Measurements from ENCODE around the gene DUSP16.
A peak's percentile ranks its signal among the peaks of the same experiment; 100 is the strongest.
"Not testable (repeated sequence)": the region's sequence is repeated elsewhere in the genome, so short reads cannot be mapped to it uniquely, and the experiment has no call there.

The DUSP16 gene
- 91.5 to 497 (median 135) reads per million in 9 experiments for total RNA-seq

- Mint-ChIP-seq H3K4me1 (ENCODE audit: low read depth in 2 of 2) (peaks cover 21 to 27% of the 10 kb centered on the region in 2 donors), H3K27me3 (no peaks in the 10 kb centered on the region), H3K27ac (peak within 1 kb of the TSS; percentile 95 to 98), H3K9me3 (no peaks in the 10 kb centered on the region), H3K36me3 (ENCODE audit: insufficient read depth) (peaks cover 30% of the 10 kb centered on the region), H3K4me3 (peak within 1 kb of the TSS; percentile 86 to 92)
- DNase-seq (peak; percentile 70 to 80 (median 73)), ATAC-seq (replicated peaks) (peak; percentile 74)
Observed at GRCh38 chr12:12562585-12563261, at the start of gene DUSP16. DUSP16 (minus strand) TSS chr12:12562863; CDS start chr12:12521098, 41,765 bp downstream.

- H3K9me3 Mint-ChIP-seq = no peaks in the 10 kb centered on the region
- DNase-seq (no peak), ATAC-seq (replicated peaks) (peak; percentile 18)
- H3K4me3 Mint-ChIP-seq = peak overlapping the region; percentile 95
- peaks cover 30 to 45% of the 10 kb centered on the region in 2 donors for H3K4me1 Mint-ChIP-seq (ENCODE audit: low read depth in 2 of 2)
- peaks cover 23% of the 10 kb centered on the region for H3K36me3 Mint-ChIP-seq (ENCODE audit: insufficient read depth)
- no peaks in the 10 kb centered on the region for H3K27me3 Mint-ChIP-seq
- H3K27ac Mint-ChIP-seq = peak overlapping the region; percentile 95 to 99
Observed at GRCh38 chr12:12612358-12612757, 49.7 kb upstream of the DUSP16 start.

GRCh38 chr12:12611512-12612306 lies 49.0 kb upstream of the DUSP16 start, which contains the start of gene CREBL2:
CREBL2 (plus strand) TSS chr12:12611876; CDS start chr12:12612173, 297 bp downstream.
- Mint-ChIP-seq H3K36me3 (ENCODE audit: insufficient read depth) (peaks cover 23% of the 10 kb centered on the region), H3K4me3 (peak within 1 kb of the TSS; percentile 95), H3K27me3 (no peaks in the 10 kb centered on the region), H3K9me3 (no peaks in the 10 kb centered on the region), H3K4me1 (ENCODE audit: low read depth in 2 of 2) (peaks cover 26 to 39% of the 10 kb centered on the region in 2 donors), H3K27ac (peak within 1 kb of the TSS; percentile 95 to 99)
- ATAC-seq (replicated peaks) = peak; percentile 92
- DNase-seq = peak; percentile 81 to 86 (median 82)

GRCh38 chr12:12610711-12611110 lies 48.0 kb upstream of the DUSP16 start:
- Mint-ChIP-seq H3K4me3 (peak overlapping the region; percentile 95), H3K9me3 (no peaks in the 10 kb centered on the region), H3K36me3 (ENCODE audit: insufficient read depth) (peaks cover 23% of the 10 kb centered on the region), H3K27me3 (no peaks in the 10 kb centered on the region), H3K4me1 (ENCODE audit: low read depth in 2 of 2) (peaks cover 22 to 31% of the 10 kb centered on the region in 2 donors), H3K27ac (peak overlapping the region; percentile 95 to 99)
- ATAC-seq (replicated peaks) (no peak), DNase-seq (no peak)

- H3K27me3 Mint-ChIP-seq = no peaks in the 10 kb centered on the region
- no peak overlapping the region for H3K4me3 Mint-ChIP-seq
- no peak overlapping the region for H3K27ac Mint-ChIP-seq
- no peaks in the 10 kb centered on the region for H3K9me3 Mint-ChIP-seq
- peaks cover 22 to 30% of the 10 kb centered on the region in 2 donors for H3K4me1 Mint-ChIP-seq (ENCODE audit: low read depth in 2 of 2)
- DNase-seq (no peak), ATAC-seq (replicated peaks) (no peak)
- peaks cover 23% of the 10 kb centered on the region for H3K36me3 Mint-ChIP-seq (ENCODE audit: insufficient read depth)
Observed at GRCh38 chr12:12609692-12610091, 47.0 kb upstream of the DUSP16 start.

GRCh38 chr12:12608557-12608957 lies 45.9 kb upstream of the DUSP16 start:
- Mint-ChIP-seq H3K9me3 (no peaks in the 10 kb centered on the region), H3K27me3 (no peaks in the 10 kb centered on the region), H3K36me3 (ENCODE audit: insufficient read depth) (peaks cover 17% of the 10 kb centered on the region), H3K4me3 (no peak overlapping the region), H3K27ac (no peak overlapping the region), H3K4me1 (ENCODE audit: low read depth in 2 of 2) (peaks cover 17 to 23% of the 10 kb centered on the region in 2 donors)
- ATAC-seq (replicated peaks) (no peak), DNase-seq (no peak)

GRCh38 chr12:12606781-12607589 lies 44.3 kb upstream of the DUSP16 start:
- Mint-ChIP-seq H3K27me3 (no peaks in the 10 kb centered on the region), H3K36me3 (ENCODE audit: insufficient read depth) (peaks cover 16% of the 10 kb centered on the region), H3K4me1 (ENCODE audit: low read depth in 2 of 2) (peaks cover 3 to 10% of the 10 kb centered on the region in 2 donors), H3K4me3 (no peak overlapping the region), H3K9me3 (no peaks in the 10 kb centered on the region), H3K27ac (peak overlapping the region in 1 of 2 donors; percentile 16)
- ATAC-seq (replicated peaks) = no peak
- no peak for DNase-seq

- no peak overlapping the region for H3K27ac Mint-ChIP-seq
- H3K4me3 Mint-ChIP-seq = no peak overlapping the region
- no peaks in the 10 kb centered on the region for H3K4me1 Mint-ChIP-seq (ENCODE audit: low read depth in 2 of 2)
- H3K9me3 Mint-ChIP-seq = no peaks in the 10 kb centered on the region
- no peak for DNase-seq
- peaks cover 11 to 13% of the 10 kb centered on the region in 2 donors for H3K27me3 Mint-ChIP-seq
- no peak for ATAC-seq (replicated peaks)
- H3K36me3 Mint-ChIP-seq (ENCODE audit: insufficient read depth) = no peaks in the 10 kb centered on the region
Observed at GRCh38 chr12:12604740-12605139, 42.1 kb upstream of the DUSP16 start.

GRCh38 chr12:12600659-12601058 lies 38.0 kb upstream of the DUSP16 start:
- no peak overlapping the region for H3K27ac Mint-ChIP-seq
- no peak for DNase-seq
- no peaks in the 10 kb centered on the region for H3K9me3 Mint-ChIP-seq
- H3K27me3 Mint-ChIP-seq = peaks cover 12 to 13% of the 10 kb centered on the region in 2 donors
- no peak overlapping the region for H3K4me3 Mint-ChIP-seq
- no peaks in the 10 kb centered on the region for H3K4me1 Mint-ChIP-seq (ENCODE audit: low read depth in 2 of 2)
- no peaks in the 10 kb centered on the region for H3K36me3 Mint-ChIP-seq (ENCODE audit: insufficient read depth)
- no peak for ATAC-seq (replicated peaks)

GRCh38 chr12:12599750-12600643 lies 37.3 kb upstream of the DUSP16 start:
- H3K27ac Mint-ChIP-seq = no peak overlapping the region
- peaks cover 12 to 13% of the 10 kb centered on the region in 2 donors for H3K27me3 Mint-ChIP-seq
- no peak overlapping the region for H3K4me3 Mint-ChIP-seq
- no peaks in the 10 kb centered on the region for H3K9me3 Mint-ChIP-seq
- ATAC-seq (replicated peaks) (no peak), DNase-seq (no peak)
- no peaks in the 10 kb centered on the region for H3K4me1 Mint-ChIP-seq (ENCODE audit: low read depth in 2 of 2)
- no peaks in the 10 kb centered on the region for H3K36me3 Mint-ChIP-seq (ENCODE audit: insufficient read depth)

- no peak for DNase-seq
- ATAC-seq (replicated peaks) = no peak
- Mint-ChIP-seq H3K27me3 (peaks cover 12 to 13% of the 10 kb centered on the region in 2 donors), H3K4me1 (ENCODE audit: low read depth in 2 of 2) (no peaks in the 10 kb centered on the region), H3K4me3 (no peak overlapping the region), H3K36me3 (ENCODE audit: insufficient read depth) (no peaks in the 10 kb centered on the region), H3K27ac (no peak overlapping the region), H3K9me3 (no peaks in the 10 kb centered on the region)
Observed at GRCh38 chr12:12598864-12599263, 36.2 kb upstream of the DUSP16 start.

- H3K27me3 Mint-ChIP-seq = peaks cover 12 to 13% of the 10 kb centered on the region in 2 donors
- ATAC-seq (replicated peaks); H3K36me3 Mint-ChIP-seq (ENCODE audit: insufficient read depth); DNase-seq; H3K27ac Mint-ChIP-seq; H3K4me3 Mint-ChIP-seq; H3K9me3 Mint-ChIP-seq; H3K4me1 Mint-ChIP-seq (ENCODE audit: low read depth in 2 of 2): not testable (repeated sequence)
Observed at GRCh38 chr12:12596598-12596997, 33.9 kb upstream of the DUSP16 start.

Data from effector memory CD8-positive, alpha-beta T cell (primary cell).